Measurements from ENCODE around the gene NKAIN4. TPM values are rescaled to one million over a fixed set of nuclear protein-coding genes. Genes with fewer than 3 reads are reported as not detected.

NKAIN4 gene
- total RNA-seq, 1 donor from 2014 or later, result not detected

GRCh38 chr20:63289311-63290135, 35.3 kb upstream of the NKAIN4 start:
- DNase-seq, result no peak
- intact Hi-C loops (cut with micrococcal nuclease), result no loop called here
- ATAC-seq, result no peak

GRCh38 chr20:63288581-63289251, 34.5 kb upstream of the NKAIN4 start:
- ATAC-seq, result no peak
- intact Hi-C loops (cut with micrococcal nuclease), result no loop called here
- DNase-seq, result peak; percentile 15

- intact Hi-C loops (cut with micrococcal nuclease), result no loop called here
- ATAC-seq, result no peak
- DNase-seq, result no peak
These were observed 33.7 kb upstream of the NKAIN4 start for GRCh38 chr20:63287697-63288580.

GRCh38 chr20:63286781-63287696, 32.8 kb upstream of the NKAIN4 start:
- DNase-seq (no peak), ATAC-seq (no peak)
- intact Hi-C loops (cut with micrococcal nuclease), result no loop called here

GRCh38 chr20:63285636-63286615, 31.7 kb upstream of the NKAIN4 start:
- ATAC-seq (no peak), DNase-seq (no peak)
- intact Hi-C loops (cut with micrococcal nuclease), result no loop called here

GRCh38 chr20:63284981-63285524, 30.8 kb upstream of the NKAIN4 start:
- intact Hi-C loops (cut with micrococcal nuclease), result no loop called here
- DNase-seq (no peak), ATAC-seq (no peak)

GRCh38 chr20:63284544-63284949, 30.3 kb upstream of the NKAIN4 start:
- DNase-seq (no peak), ATAC-seq (no peak)
- intact Hi-C loops (cut with micrococcal nuclease), result no loop called here

- no peak for DNase-seq
- ATAC-seq, result no peak
These were observed 29.8 kb upstream of the NKAIN4 start for GRCh38 chr20:63284083-63284440.

GRCh38 chr20:63283397-63284082, 29.3 kb upstream of the NKAIN4 start:
- intact Hi-C loops (cut with micrococcal nuclease), result no loop called here
- ATAC-seq (no peak), DNase-seq (no peak)

More at GRCh38 chr20:63284083-63284440, 29.8 kb upstream of the NKAIN4 start:
- intact Hi-C loops (cut with micrococcal nuclease), result no loop called here

GRCh38 chr20:63282946-63283345, 28.7 kb upstream of the NKAIN4 start:
- ATAC-seq, result no peak
- no peak for DNase-seq
- intact Hi-C loops (cut with micrococcal nuclease), result no loop called here

GRCh38 chr20:63281742-63282665, 27.7 kb upstream of the NKAIN4 start:
- intact Hi-C loops (cut with micrococcal nuclease), result no loop called here
- ATAC-seq, result no peak
- DNase-seq, result no peak

- intact Hi-C loops (cut with micrococcal nuclease), result no loop called here
- ATAC-seq (no peak), DNase-seq (no peak)
These were observed 26.8 kb upstream of the NKAIN4 start for GRCh38 chr20:63280929-63281545.

- ATAC-seq (no peak), DNase-seq (no peak)
- intact Hi-C loops (cut with micrococcal nuclease), result no loop called here
These were observed 26.1 kb upstream of the NKAIN4 start for GRCh38 chr20:63280371-63280770.

- intact Hi-C loops (cut with micrococcal nuclease), result no loop called here
- DNase-seq, result no peak
- ATAC-seq, result no peak
These were observed 25.7 kb upstream of the NKAIN4 start for GRCh38 chr20:63279931-63280330.

GRCh38 chr20:63278661-63279060, 24.4 kb upstream of the NKAIN4 start:
- intact Hi-C loops (cut with micrococcal nuclease), result no loop called here
- DNase-seq, result no peak
- ATAC-seq, result no peak

Measured in left ventricle myocardium superior (tissue), 1 donor.